Measurements from ENCODE around the gene GXYLT2. TPM values are rescaled to one million over a fixed set of nuclear protein-coding genes. Genes with fewer than 3 reads are reported as not detected.

The GXYLT2 gene
- total RNA-seq, 1 donor: 77.4 TPM

- Histone ChIP-seq H3K27me3 (ENCODE audit: insufficient read depth, low read length) (no peaks in the 10 kb centered on the region), H2AFZ (ENCODE audit: low read length) (no peak overlapping the region), H3K4me1 (ENCODE audit: insufficient read depth, low read length) (peaks cover 3% of the 10 kb centered on the region)
These were observed 84.8 kb downstream of the GXYLT2 start for GRCh38 chr3:72972706-72973030.

DNA sequence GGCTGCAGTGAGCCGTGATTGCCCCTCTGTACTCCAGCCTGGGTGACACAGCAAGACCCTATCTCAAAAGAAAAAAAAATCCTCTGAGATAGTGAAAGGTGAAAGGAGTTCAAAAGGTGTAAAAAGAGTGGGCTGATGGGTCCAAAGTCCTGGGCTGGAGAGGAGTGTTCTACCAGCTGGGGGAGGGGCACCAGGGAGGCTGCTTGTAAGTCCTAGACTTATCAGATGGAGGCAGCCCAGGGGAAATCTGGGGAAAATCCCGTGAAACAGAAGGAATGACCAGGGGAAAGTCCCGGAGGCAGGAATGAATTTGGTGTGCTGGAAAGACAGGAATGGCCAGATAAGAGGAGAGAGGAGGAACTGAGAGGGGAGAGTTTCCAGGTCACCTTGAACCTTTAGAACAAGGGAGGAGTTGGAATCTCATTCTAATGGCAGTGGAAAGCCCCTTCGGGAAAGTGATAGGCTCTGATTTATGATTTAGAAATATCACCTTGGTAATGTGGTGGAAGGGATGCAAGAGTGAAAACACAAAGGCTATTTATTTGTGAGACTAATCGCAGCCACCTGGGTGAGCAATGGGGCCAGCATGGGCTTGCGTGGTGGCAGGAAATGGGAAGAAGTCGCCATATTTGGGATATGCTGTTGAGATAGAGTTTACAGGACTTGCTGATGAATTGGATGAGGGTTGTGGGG is 85.3 kb downstream of the GXYLT2 start:
- Histone ChIP-seq H3K4me2 (ENCODE audit: insufficient read depth, low read length) (no peak overlapping the region), H3K36me3 (ENCODE audit: insufficient read depth, low read length) (peaks cover 6% of the 10 kb centered on the region), H2AFZ (ENCODE audit: low read length) (no peak overlapping the region), H3K9me3 (ENCODE audit: low read depth, low read length) (no peaks in the 10 kb centered on the region), H3K79me2 (ENCODE audit: insufficient read depth, low read length) (no peaks in the 10 kb centered on the region), H3K27me3 (ENCODE audit: insufficient read depth, low read length) (no peaks in the 10 kb centered on the region), H4K20me1 (ENCODE audit: insufficient read depth, low read length) (no peaks in the 10 kb centered on the region), H3K4me3 (ENCODE audit: insufficient read depth, low read length) (no peak overlapping the region), H3K4me1 (ENCODE audit: insufficient read depth, low read length) (peaks cover 3% of the 10 kb centered on the region), H3K27ac (ENCODE audit: low read depth, low read length) (no peak overlapping the region)
- no peak for DNase-seq (ENCODE audit: insufficient read length, low spot score, missing footprints)
- TF ChIP-seq, protein P1, sequence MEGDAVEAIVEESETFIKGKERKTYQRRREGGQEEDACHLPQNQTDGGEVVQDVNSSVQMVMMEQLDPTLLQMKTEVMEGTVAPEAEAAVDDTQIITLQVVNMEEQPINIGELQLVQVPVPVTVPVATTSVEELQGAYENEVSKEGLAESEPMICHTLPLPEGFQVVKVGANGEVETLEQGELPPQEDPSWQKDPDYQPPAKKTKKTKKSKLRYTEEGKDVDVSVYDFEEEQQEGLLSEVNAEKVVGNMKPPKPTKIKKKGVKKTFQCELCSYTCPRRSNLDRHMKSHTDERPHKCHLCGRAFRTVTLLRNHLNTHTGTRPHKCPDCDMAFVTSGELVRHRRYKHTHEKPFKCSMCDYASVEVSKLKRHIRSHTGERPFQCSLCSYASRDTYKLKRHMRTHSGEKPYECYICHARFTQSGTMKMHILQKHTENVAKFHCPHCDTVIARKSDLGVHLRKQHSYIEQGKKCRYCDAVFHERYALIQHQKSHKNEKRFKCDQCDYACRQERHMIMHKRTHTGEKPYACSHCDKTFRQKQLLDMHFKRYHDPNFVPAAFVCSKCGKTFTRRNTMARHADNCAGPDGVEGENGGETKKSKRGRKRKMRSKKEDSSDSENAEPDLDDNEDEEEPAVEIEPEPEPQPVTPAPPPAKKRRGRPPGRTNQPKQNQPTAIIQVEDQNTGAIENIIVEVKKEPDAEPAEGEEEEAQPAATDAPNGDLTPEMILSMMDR (IDR thresholded peaks at IDR 0.05; ENCODE audit: extremely low read depth, low read depth, low read length): no peak

More at GRCh38 chr3:72972706-72973030, 84.8 kb downstream of the GXYLT2 start:
- Histone ChIP-seq H3K27ac (ENCODE audit: low read depth, low read length) (no peak overlapping the region), H3K36me3 (ENCODE audit: insufficient read depth, low read length) (peaks cover 7% of the 10 kb centered on the region), H3K9me3 (ENCODE audit: low read depth, low read length) (no peaks in the 10 kb centered on the region), H3K4me3 (ENCODE audit: insufficient read depth, low read length) (no peak overlapping the region), H3K4me2 (ENCODE audit: insufficient read depth, low read length) (no peak overlapping the region), H4K20me1 (ENCODE audit: insufficient read depth, low read length) (no peaks in the 10 kb centered on the region), H3K79me2 (ENCODE audit: insufficient read depth, low read length) (no peaks in the 10 kb centered on the region)
- TF ChIP-seq, protein P1 (IDR thresholded peaks at IDR 0.05; ENCODE audit: extremely low read depth, low read depth, low read length): no peak
- DNase-seq (ENCODE audit: insufficient read length, low spot score, missing footprints): no peak

GRCh38 chr3:72973786-72974185 is 85.9 kb downstream of the GXYLT2 start:
- Histone ChIP-seq H3K79me2 (ENCODE audit: insufficient read depth, low read length) (no peaks in the 10 kb centered on the region), H4K20me1 (ENCODE audit: insufficient read depth, low read length) (no peaks in the 10 kb centered on the region), H3K36me3 (ENCODE audit: insufficient read depth, low read length) (peaks cover 3% of the 10 kb centered on the region), H3K9me3 (ENCODE audit: low read depth, low read length) (no peaks in the 10 kb centered on the region), H3K27me3 (ENCODE audit: insufficient read depth, low read length) (no peaks in the 10 kb centered on the region), H3K4me3 (ENCODE audit: insufficient read depth, low read length) (no peak overlapping the region), H3K4me1 (ENCODE audit: insufficient read depth, low read length) (peaks cover 3% of the 10 kb centered on the region), H3K4me2 (ENCODE audit: insufficient read depth, low read length) (no peak overlapping the region), H3K27ac (ENCODE audit: low read depth, low read length) (no peak overlapping the region), H2AFZ (ENCODE audit: low read length) (no peak overlapping the region)
- TF ChIP-seq, protein P1 (IDR thresholded peaks at IDR 0.05; ENCODE audit: extremely low read depth, low read depth, low read length): no peak
- no peak for DNase-seq (ENCODE audit: insufficient read length, low spot score, missing footprints)

DNA sequence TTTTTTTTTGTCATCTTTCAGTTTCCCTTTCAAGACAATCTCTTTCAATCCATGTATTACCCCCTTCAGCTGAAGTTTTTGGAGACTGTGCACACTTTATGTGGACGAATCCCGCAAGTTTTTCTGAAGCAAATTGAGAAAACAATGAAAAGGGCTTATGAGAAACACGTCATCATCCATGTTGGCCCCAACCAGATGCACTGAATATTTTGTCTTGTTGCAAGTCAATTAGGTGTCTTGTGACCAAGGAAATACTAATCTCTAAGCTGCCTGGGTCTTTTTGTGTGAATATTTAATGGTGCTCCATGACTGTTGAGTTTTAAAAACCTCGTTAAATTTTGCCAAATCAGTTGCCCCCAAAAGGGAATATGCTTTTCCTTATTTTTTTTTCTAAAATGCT is 87.1 kb downstream of the GXYLT2 start:
- H3K27me3 ChIP-seq (ENCODE audit: insufficient read depth, low read length): no peaks in the 10 kb centered on the region
- peaks cover 3% of the 10 kb centered on the region for H3K4me1 ChIP-seq (ENCODE audit: insufficient read depth, low read length)
- no peak for DNase-seq (ENCODE audit: insufficient read length, low spot score, missing footprints)

More for the DNA sequence above, 87.1 kb downstream of the GXYLT2 start:
- Histone ChIP-seq H3K4me3 (ENCODE audit: insufficient read depth, low read length) (no peak overlapping the region), H4K20me1 (ENCODE audit: insufficient read depth, low read length) (no peaks in the 10 kb centered on the region), H3K4me2 (ENCODE audit: insufficient read depth, low read length) (no peak overlapping the region), H3K27ac (ENCODE audit: low read depth, low read length) (no peak overlapping the region), H3K36me3 (ENCODE audit: insufficient read depth, low read length) (peaks cover 3% of the 10 kb centered on the region), H2AFZ (ENCODE audit: low read length) (no peak overlapping the region), H3K79me2 (ENCODE audit: insufficient read depth, low read length) (no peaks in the 10 kb centered on the region), H3K9me3 (ENCODE audit: low read depth, low read length) (no peaks in the 10 kb centered on the region)
- TF ChIP-seq, protein P1 (IDR thresholded peaks at IDR 0.05; ENCODE audit: extremely low read depth, low read depth, low read length): no peak

All from osteoblast (primary cell).